GM19043 (cell line): ENCODE results near the gene SNX24.

Source experiments
- ATAC-seq: cut with Tn5 transposase; IDR thresholded peaks from one replicate; pipeline ENCODE4 v1.9.1; 2021; ENCODE audit warnings: low read depth; ENCODE audit not compliant: unreplicated experiment

SNX24 gene

GRCh38 chr5:122999947-123000563 is 154.6 kb downstream of the SNX24 start:
- ATAC-seq: peak; percentile 99

GRCh38 chr5:123000731-123001130 is 155.3 kb downstream of the SNX24 start:
- no peak for ATAC-seq

GRCh38 chr5:123001808-123002207 is 156.4 kb downstream of the SNX24 start:
- no peak for ATAC-seq

GRCh38 chr5:123007182-123007581 is 161.8 kb downstream of the SNX24 start:
- ATAC-seq: no peak

- ATAC-seq: no peak
These were observed 162.3 kb downstream of the SNX24 start for GRCh38 chr5:123007754-123008153.

- no peak for ATAC-seq
These were observed 166.9 kb downstream of the SNX24 start for GRCh38 chr5:123012321-123012720.

- no peak for ATAC-seq
These were observed 169.3 kb downstream of the SNX24 start for GRCh38 chr5:123014689-123015088.

- no peak for ATAC-seq
These were observed 182.8 kb downstream of the SNX24 start for GRCh38 chr5:123028222-123028621.

- ATAC-seq: no peak
These were observed 187.8 kb downstream of the SNX24 start for GRCh38 chr5:123033157-123033671.

GRCh38 chr5:123035360-123035917 is 190.0 kb downstream of the SNX24 start:
- peak; percentile 30 for ATAC-seq

- peak; percentile 15 for ATAC-seq
These were observed 190.5 kb downstream of the SNX24 start for GRCh38 chr5:123035918-123036390.

- ATAC-seq: peak; percentile 44
These were observed 191.1 kb downstream of the SNX24 start, which contains the start of gene PPIC for GRCh38 chr5:123036391-123037103. TSS of gene PPIC (minus strand) at chr5:123036725. CDS start at chr5:123036625, 100 bp downstream.

GRCh38 chr5:123037104-123037418 is 191.6 kb downstream of the SNX24 start:
- ATAC-seq: no peak

GRCh38 chr5:123039673-123040072 is 194.3 kb downstream of the SNX24 start:
- no peak for ATAC-seq

GRCh38 chr5:123044926-123045617 is 199.7 kb downstream of the SNX24 start:
- no peak for ATAC-seq

GRCh38 chr5:123046222-123046621 is 200.8 kb downstream of the SNX24 start:
- ATAC-seq: no peak

- ATAC-seq: no peak
These were observed 202.3 kb downstream of the SNX24 start for GRCh38 chr5:123047706-123048105.

- ATAC-seq: no peak
These were observed 205.8 kb downstream of the SNX24 start for GRCh38 chr5:123051206-123051605.
